Measurements from ENCODE around the gene SAE1.
"Not testable (repeated sequence)": the region's sequence is repeated elsewhere in the genome, so short reads cannot be mapped to it uniquely, and the experiment has no call there.

GRCh38 chr19:47101116-47101515 lies 29.5 kb upstream of the SAE1 start:
- TF ChIP-seq CTCF, POLR2A (IDR thresholded peaks at IDR 0.05): not testable (repeated sequence)
